Measurements from ENCODE around the gene CALCB.

Gene CALCB

GRCh38 chr11:15097411-15097810 is 24.0 kb downstream of the CALCB start:
- POLR2A ChIA-PET (ENCODE audit: low non-redundant PET): no interaction called here
- CTCF ChIA-PET: interaction anchor here (0.6 to 0.7 kb wide), 3 partner anchors 58 to 192 kb away, joined by 3 to 5 read pairs (median 3); no protein-coding TSS in a partner anchor
- H3K27ac ChIP-seq: no peak overlapping the region
- TF ChIP-seq CTCF (conservative IDR thresholded peaks at IDR 0.05; ENCODE audit: low read depth): no peak
- DNase-seq (ENCODE audit: low spot score): no peak

GRCh38 chr11:15099267-15099666 is 25.9 kb downstream of the CALCB start:
- H3K27ac ChIP-seq: no peak overlapping the region
- POLR2A ChIA-PET (ENCODE audit: low non-redundant PET): no interaction called here
- TF ChIP-seq CTCF (conservative IDR thresholded peaks at IDR 0.05; ENCODE audit: low read depth): no peak
- CTCF ChIA-PET: interaction anchor here (1.3 to 2.9 kb wide), 2 partner anchors 41 to 109 kb away, joined by 3 to 26 read pairs; no protein-coding TSS in a partner anchor
- DNase-seq (ENCODE audit: low spot score): no peak

GRCh38 chr11:15101072-15101709 is 27.8 kb downstream of the CALCB start:
- ChIA-PET POLR2A (ENCODE audit: low non-redundant PET) (no interaction called here), CTCF (interaction anchor here (0.5 to 2.9 kb wide), 24 partner anchors 10 to 1513 kb away, joined by 3 to 26 read pairs (median 4); no protein-coding TSS in a partner anchor)
- TF ChIP-seq CTCF (conservative IDR thresholded peaks at IDR 0.05; ENCODE audit: low read depth): peak; percentile 89
- no peak overlapping the region for H3K27ac ChIP-seq
- DNase-seq (ENCODE audit: low spot score): peak; percentile 76

GRCh38 chr11:15104166-15104565 is 30.8 kb downstream of the CALCB start:
- H3K27ac ChIP-seq: no peak overlapping the region
- DNase-seq (ENCODE audit: low spot score): no peak
- CTCF ChIA-PET: no interaction called here
- POLR2A ChIA-PET (ENCODE audit: low non-redundant PET): no interaction called here
- no peak for TF ChIP-seq CTCF (conservative IDR thresholded peaks at IDR 0.05; ENCODE audit: low read depth)

- H3K27ac ChIP-seq: no peak overlapping the region
- TF ChIP-seq CTCF (conservative IDR thresholded peaks at IDR 0.05; ENCODE audit: low read depth): no peak
- ChIA-PET CTCF (interaction anchor here (1.0 to 2.2 kb wide), 4 partner anchors 9 to 317 kb away, joined by 3 to 9 read pairs (median 4); no protein-coding TSS in a partner anchor), POLR2A (ENCODE audit: low non-redundant PET) (interaction anchor here (0.6 kb wide), 1 partner anchor 1354 kb away, joined by 5 read pairs; no protein-coding TSS in a partner anchor)
- peak; percentile 63 for DNase-seq (ENCODE audit: low spot score)
Observed at GRCh38 chr11:15106201-15106965, 33.0 kb downstream of the CALCB start.

- H3K27ac ChIP-seq: no peak overlapping the region
- no peak for DNase-seq (ENCODE audit: low spot score)
- ChIA-PET POLR2A (ENCODE audit: low non-redundant PET) (interaction anchor here (0.7 kb wide), 1 partner anchor 1541 kb away, joined by 3 read pairs; no protein-coding TSS in a partner anchor), CTCF (no interaction called here)
- TF ChIP-seq CTCF (conservative IDR thresholded peaks at IDR 0.05; ENCODE audit: low read depth): no peak
Observed at GRCh38 chr11:15107730-15108515, 34.5 kb downstream of the CALCB start.

All from RWPE1 (cell line).